Measurements from ENCODE around the gene GLMP. TPM values are rescaled to one million over a fixed set of nuclear protein-coding genes. Genes with fewer than 3 reads are reported as not detected.

GLMP gene
- total RNA-seq, 1 donor from 2014 or later = 43.6 TPM

- H3K36me3 ChIP-seq (ENCODE audit: insufficient read depth, low read length) = no peaks in the 10 kb centered on the region
- peaks cover 2% of the 10 kb centered on the region for H3K27me3 ChIP-seq (ENCODE audit: insufficient read depth, low read length)
- H3K9me3 ChIP-seq (ENCODE audit: insufficient read depth, low read depth, low read length) = no peaks in the 10 kb centered on the region
- Mint-ChIP-seq H3K4me3 (ENCODE audit: unreplicated experiment) (no peak overlapping the region), H3K36me3 (ENCODE audit: low read depth, unreplicated experiment) (peaks cover 7% of the 10 kb centered on the region), H3K9me3 (ENCODE audit: unreplicated experiment) (no peaks in the 10 kb centered on the region), H3K4me1 (ENCODE audit: low read depth, unreplicated experiment) (no peaks in the 10 kb centered on the region), H3K27ac (ENCODE audit: unreplicated experiment) (no peak overlapping the region), H3K27me3 (ENCODE audit: low read depth, unreplicated experiment) (peaks cover 5% of the 10 kb centered on the region)
- TF ChIP-seq EZH2 (IDR thresholded peaks at IDR 0.05; ENCODE audit: insufficient read depth, low read length) = no peak
- TF ChIP-seq CTCF (IDR thresholded peaks at IDR 0.05; ENCODE audit: insufficient read depth, low read depth, low read length) = no peak
- H4K20me1 ChIP-seq (ENCODE audit: insufficient read depth, low read length) = peaks cover 3% of the 10 kb centered on the region
- H3K79me2 ChIP-seq (ENCODE audit: insufficient read depth, low read length) = no peaks in the 10 kb centered on the region
- no peak overlapping the region for H3K4me2 ChIP-seq (ENCODE audit: low read length)
- FAIRE-seq = no peak
- H3K4me3 ChIP-seq (ENCODE audit: insufficient read depth, low read depth, low read length) = no peak overlapping the region
- no peak overlapping the region for H2AFZ ChIP-seq (ENCODE audit: low read depth, low read length)
- DNase-seq (ENCODE audit: low read depth) = no peak
- peaks cover 24% of the 10 kb centered on the region for H3K4me1 ChIP-seq (ENCODE audit: insufficient read depth, low read length)
- no peak overlapping the region for H3K27ac ChIP-seq (ENCODE audit: low read depth, low read length)
- no peak overlapping the region for H3K9ac ChIP-seq (ENCODE audit: low read length)
Measured at GRCh38 chr1:156242738-156243137, 52.7 kb downstream of the GLMP start.

Other genes with a start within 250 kb of the GLMP start
- 33.5 and 40.0 TPM in 2 replicates for gene UBQLN4, start 241.9 kb downstream of the GLMP start, total RNA-seq
- gene LAMTOR2, start 240.9 kb downstream of the GLMP start, total RNA-seq = 60.1 and 62.6 TPM in 2 replicates
- gene RAB25, start 234.5 kb downstream of the GLMP start, total RNA-seq = 0.99 and 3.1 TPM in 2 replicates
- 32.9 and 37.6 TPM in 2 replicates for gene MEX3A, start 213.2 kb downstream of the GLMP start, total RNA-seq
- gene LMNA, start 181.0 kb downstream of the GLMP start, total RNA-seq = 429 and 464 TPM in 2 replicates
- gene SEMA4A, start 142.1 kb downstream of the GLMP start, total RNA-seq = 0.66 and 1.1 TPM in 2 replicates
- 21.3 and 21.7 TPM in 2 replicates for gene SLC25A44, start 101.6 kb downstream of the GLMP start, total RNA-seq
- gene PMF1, start 82.7 kb downstream of the GLMP start, total RNA-seq = 28.9 and 29.9 TPM in 2 replicates
- gene BGLAP, start 53.5 kb downstream of the GLMP start, total RNA-seq = 0.66 TPM in 1 of 2 replicates, not detected in the other
- 6.4 and 7.2 TPM in 2 replicates for gene PAQR6, start 47.6 kb downstream of the GLMP start, total RNA-seq
- gene SMG5, start 12.9 kb downstream of the GLMP start, total RNA-seq = 75.6 and 81.4 TPM in 2 replicates
- gene TMEM79, start 11.4 kb downstream of the GLMP start, total RNA-seq = 3.0 and 3.2 TPM in 2 replicates
- gene VHLL, start 3.6 kb upstream of the GLMP start, total RNA-seq = 0.34 TPM in 1 of 2 replicates, not detected in the other
- gene CCT3, start 42.6 kb upstream of the GLMP start, total RNA-seq = 343 and 360 TPM in 2 replicates
- gene TSACC, start 42.8 kb upstream of the GLMP start, total RNA-seq = 1.0 and 1.2 TPM in 2 replicates
- gene RHBG, start 73.5 kb upstream of the GLMP start, total RNA-seq = not detected in 2 replicates
- 51.7 and 56.6 TPM in 2 replicates for gene MEF2D, start 205.1 kb upstream of the GLMP start, total RNA-seq

Measured in astrocyte (in vitro differentiated cells and primary cell).